ENCODE results near the gene NR1H2.
"Not testable (repeated sequence)": the region's sequence is repeated elsewhere in the genome, so short reads cannot be mapped to it uniquely, and the experiment has no call there.

NR1H2 gene

GRCh38 chr19:50376166-50377050, at the start of gene NR1H2:
NR1H2 (plus strand) TSS chr19:50376457; CDS start chr19:50377606, 1,149 bp downstream.
- peak; percentile 93 to 94 for DNase-seq

- DNase-seq: no peak
Measured at GRCh38 chr19:50327013-50327412, 49.2 kb upstream of the NR1H2 start.

GRCh38 chr19:50327461-50328223, 48.6 kb upstream of the NR1H2 start:
- no peak for DNase-seq

DNA sequence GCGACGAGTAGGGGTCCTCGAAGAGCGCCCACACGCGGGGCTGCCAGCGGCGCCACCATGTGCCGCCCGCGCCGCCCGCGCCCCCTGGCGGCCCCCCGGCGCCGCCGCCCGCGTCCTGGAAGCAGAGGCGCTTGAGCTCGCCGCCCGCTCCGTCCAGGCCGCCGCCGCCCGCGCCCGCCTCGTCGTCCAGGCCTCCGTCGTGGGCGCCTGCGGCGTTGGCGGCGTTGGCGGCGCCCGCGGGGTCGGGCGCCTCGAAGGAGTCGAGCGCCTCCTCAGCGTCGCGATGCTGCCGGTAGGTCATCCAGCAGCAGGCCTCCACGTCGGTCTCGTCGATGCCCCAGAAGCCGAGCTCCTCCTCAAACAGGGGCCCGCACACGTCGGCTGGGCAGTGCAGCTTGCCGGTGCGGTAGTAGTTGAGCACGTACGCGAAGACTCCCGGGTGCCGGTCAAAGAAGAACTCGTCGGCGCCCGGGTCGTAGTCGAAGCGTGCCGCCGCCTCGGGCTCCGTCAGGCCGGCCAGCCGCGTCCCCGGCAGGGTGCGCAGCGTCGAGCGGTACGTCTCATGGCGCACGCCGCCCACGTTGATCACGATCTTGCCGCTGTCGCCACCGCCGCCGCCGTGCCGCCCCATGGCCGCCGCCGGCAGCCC, 47.9 kb upstream of the NR1H2 start:
- DNase-seq: peak in 1 of 2 donors; percentile 38

DNA sequence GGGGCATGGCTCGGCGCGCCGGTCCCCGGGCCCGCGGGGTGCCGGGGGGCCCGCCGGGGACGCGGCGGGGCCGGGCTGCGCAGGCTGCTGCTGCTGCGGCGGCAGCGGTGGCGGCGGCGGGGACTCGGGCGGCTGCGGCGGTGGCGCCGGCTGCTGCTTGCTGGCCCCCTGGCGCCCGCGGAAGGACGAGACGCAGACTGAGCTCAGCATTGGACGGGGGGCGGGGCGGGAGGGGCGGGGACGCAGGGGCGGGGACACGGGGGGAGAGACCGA, 47.4 kb upstream of the NR1H2 start:
- no peak for DNase-seq

- peak; percentile 85 to 93 for DNase-seq
Measured at GRCh38 chr19:50329146-50329925, 46.9 kb upstream of the NR1H2 start, which contains the start of gene KCNC3. KCNC3 (minus strand) TSS chr19:50329377; CDS start chr19:50329082, 295 bp downstream.

DNA sequence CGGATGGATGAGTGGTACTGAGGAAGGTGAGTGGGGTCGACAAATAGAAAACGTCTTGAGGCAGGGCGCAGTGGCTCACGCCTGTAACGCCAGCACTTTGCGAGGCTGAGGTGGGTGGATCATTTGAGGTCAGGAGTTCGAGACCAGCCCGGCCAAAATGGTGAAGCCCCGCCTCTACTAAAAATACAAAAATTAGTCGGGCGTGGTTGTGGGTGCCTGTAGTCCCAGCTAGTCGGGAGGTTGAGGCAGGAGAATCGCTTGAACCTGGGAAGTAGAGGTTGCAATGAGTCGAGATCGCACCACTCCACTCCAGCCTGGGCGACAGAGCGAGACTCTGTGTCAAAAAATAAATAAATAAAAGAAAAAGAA, 46.3 kb upstream of the NR1H2 start:
- not testable (repeated sequence) for DNase-seq

DNA sequence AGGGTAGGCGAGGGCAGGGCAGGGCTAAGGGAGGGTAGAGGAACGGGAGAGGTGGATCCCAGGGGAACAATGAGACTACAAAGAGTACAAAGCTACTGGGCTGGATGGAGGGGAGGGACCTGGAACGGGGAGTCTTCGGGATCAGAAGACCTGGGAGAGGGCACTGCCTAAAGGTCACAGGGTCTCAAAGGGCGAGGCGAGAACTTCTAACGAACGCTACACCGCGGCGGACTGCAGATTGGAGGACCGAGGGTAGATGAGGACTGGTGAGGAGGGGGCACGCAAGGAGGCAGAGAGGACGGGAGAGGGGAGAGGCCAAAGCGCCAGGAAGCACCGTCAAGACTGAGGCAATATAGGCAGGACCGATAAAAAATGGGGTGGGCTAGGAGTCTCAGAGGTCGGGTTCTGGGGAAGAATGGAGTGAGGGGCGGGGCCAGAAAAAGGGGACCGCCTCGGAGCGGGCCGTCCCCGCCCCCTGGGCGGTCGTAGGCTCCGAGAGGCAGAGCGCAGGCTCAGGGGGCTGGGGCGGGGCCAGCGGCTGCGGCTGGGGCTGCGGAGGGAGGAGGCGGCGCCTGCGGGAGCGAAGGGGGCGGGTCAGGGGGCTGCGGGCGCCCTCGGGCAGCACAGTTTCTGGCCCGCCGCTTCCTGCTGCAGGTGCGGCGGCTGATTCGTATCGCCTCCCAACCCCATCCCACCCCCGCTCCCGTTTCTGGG, 45.7 kb upstream of the NR1H2 start:
- DNase-seq: peak; percentile 57 to 74

DNA sequence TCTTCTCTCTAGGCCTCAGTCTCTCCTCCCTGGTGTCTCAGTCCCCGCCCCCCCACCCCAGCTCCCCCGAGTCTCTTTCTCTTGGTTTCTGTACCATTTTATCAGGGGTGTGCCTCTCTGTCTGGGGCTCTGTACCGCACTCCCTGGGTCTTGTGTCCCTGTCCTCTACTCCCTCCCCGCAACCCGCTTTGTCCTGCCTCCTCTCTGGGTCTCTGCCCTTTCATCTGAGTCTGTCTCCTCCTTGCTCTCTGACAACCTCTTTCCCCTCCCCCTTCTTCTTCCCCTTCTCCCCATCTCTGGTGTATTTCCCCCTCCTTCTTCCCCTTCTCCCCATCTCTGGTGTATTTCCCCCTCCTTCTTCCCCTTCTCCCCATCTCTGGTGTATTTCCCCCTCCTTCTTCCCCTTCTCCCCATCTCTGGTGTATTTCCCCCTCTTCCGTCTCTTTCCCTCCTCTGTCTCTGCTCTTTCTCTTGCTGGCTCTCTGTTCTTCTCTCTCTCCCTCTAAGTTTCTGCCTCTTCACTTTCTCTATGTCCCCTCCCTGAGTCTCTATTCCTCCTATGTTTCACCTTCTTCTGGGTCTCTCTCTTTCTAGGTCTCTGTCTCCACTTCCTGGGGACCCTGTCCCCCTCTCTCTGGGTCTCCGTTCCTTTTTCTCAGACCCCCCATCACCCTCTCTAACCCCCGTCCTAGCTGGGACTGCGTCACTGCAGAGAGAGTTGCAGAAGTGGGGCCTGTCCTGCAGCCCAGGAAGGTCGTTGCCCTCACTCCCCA, 44.9 kb upstream of the NR1H2 start:
- DNase-seq: no peak

DNA sequence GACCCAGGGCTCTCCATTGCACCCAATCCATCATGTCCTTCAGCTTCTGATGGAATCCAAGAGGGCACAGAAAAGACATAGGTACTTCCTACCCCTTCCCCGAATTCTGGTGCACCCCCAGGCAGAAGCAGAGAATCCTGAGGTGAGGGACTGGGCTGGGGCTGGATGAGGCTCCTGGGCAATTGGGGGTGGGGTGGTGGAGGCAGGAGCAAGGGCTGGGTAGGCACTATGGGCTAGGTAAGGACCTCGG, 44.3 kb upstream of the NR1H2 start:
- no peak for DNase-seq

GRCh38 chr19:50332244-50333038, 43.8 kb upstream of the NR1H2 start:
- DNase-seq: no peak

DNA sequence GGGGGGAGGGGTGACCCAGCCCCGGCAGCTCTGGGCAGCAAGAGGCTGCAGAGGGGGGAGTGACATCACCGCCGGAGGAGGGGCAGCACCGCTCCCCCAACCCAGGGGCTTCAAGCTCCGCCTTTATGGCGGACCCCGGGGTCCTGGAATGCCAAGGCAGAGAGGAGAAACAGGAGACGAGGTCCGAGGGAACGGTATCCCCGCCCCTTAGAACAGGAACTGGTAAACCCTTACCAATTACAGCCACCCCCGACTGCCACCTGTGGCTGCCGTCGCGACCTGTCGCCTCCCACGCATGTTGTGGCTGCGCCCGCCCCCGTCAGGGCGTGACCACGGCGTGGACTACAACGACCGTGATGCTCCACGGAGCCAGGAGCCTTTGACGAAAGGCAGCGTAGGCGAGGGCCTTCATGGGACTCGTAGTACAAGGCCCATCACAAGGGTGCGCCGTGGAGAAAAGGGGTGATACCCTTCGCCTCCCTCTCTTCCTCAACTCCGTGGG, 43.0 kb upstream of the NR1H2 start:
- peak; percentile 92 to 95 for DNase-seq

- peak; percentile 82 for DNase-seq
Measured at GRCh38 chr19:50333737-50334617, 42.3 kb upstream of the NR1H2 start.

- no peak for DNase-seq
Measured at GRCh38 chr19:50334741-50335421, 41.4 kb upstream of the NR1H2 start.

GRCh38 chr19:50337031-50337430, 39.2 kb upstream of the NR1H2 start:
- DNase-seq: not testable (repeated sequence)

DNA sequence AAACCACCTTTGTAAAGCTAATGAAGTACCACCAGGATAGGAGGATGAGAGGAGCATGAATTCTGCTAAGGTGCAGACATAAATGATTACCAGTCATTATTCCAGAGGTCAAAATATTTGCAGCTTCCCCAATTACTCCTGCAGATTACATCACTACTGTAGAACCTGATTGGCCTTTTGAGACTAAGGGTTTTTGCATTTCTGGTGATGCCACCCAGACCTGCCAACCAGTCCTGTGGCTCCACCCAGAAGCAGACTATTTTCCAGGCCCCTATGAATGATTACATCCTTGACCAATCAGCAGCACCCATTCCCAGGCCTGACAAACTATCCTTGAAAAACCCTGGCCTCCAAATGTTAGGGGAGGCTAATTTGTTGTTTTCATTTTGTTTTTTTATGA, 35.9 kb upstream of the NR1H2 start:
- DNase-seq: no peak

DNA sequence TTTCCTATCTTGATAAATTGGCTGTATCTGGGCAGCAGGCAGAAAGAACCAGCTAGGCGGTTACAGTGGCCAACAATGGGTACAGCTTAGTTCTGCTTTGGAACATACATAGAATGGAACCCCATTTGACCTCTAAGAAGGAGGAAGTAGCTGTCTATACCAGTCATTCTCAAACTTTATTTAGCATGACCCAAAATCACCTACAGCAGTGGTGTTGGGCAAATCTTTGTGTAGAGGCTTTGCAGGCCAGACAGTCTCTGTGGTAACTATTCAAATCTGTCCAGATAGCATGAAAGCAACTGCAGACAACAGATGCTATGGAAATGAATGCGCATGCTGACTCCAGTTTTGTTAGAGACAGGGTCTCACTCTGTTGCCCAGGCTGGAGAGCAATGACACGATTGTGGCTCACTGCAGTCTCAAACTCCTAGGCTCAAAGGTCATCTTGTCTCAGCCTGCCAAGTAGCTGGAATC, 35.1 kb upstream of the NR1H2 start:
- no peak for DNase-seq

GRCh38 chr19:50344661-50345318, 31.5 kb upstream of the NR1H2 start:
- no peak for DNase-seq

All from activated CD4-positive, alpha-beta T cell treated with anti-CD3 and anti-CD28 coated beads for 4 hours (primary cell).